GM12878 (cell line): ENCODE measurements around the gene RNF113B. TPM values are rescaled to one million over a fixed set of nuclear protein-coding genes. Genes with fewer than 3 reads are reported as not detected.

Source experiments
- ATAC-seq: fragments of 200-7000 bp; cut with Tn5 transposase; 3 replicates; pipeline ENCODE4 v1.9.1; 2020; ENCODE audit warnings: mild to moderate bottlenecking, moderate library complexity
- BruUV-seq: library from RNA; stranded (reverse); fragments of 400-500 nt; replicated peaks from 2 replicates; lab custom pipeline; 2021; lab: Mats Ljungman, UMichigan
- CTCF ChIA-PET: fragments of 300-600 bp; sonication (Branson Sonifier 250); formaldehyde crosslinking; extraction: SDS; loops from one replicate; lab custom pipeline; 2021; ENCODE audit warnings: inconsistent platforms; lab: Yijun Ruan, JAX
- POLR2A ChIA-PET: fragments of 350-600 bp; formaldehyde crosslinking; extraction: SDS; loops from one replicate; lab custom pipeline; 2021; ENCODE audit warnings: inconsistent platforms; lab: Charles Lee
- RAD21 ChIA-PET: fragments of 300-600 bp; sonication (Branson Sonifier 250); formaldehyde crosslinking; loops from one replicate; lab custom pipeline; 2023; ENCODE audit warnings: antibody characterized with exemption; ENCODE audit not compliant: unreplicated experiment; lab: Charles Lee
- SMC1A ChIA-PET: fragments of 300-600 bp; sonication (Branson Sonifier 250); formaldehyde crosslinking; loops from one replicate; lab custom pipeline; 2023; ENCODE audit not compliant: unreplicated experiment, uncharacterized antibody; lab: Charles Lee
- DNase-seq: peaks from one replicate; pipeline ENCODE4 v3.0.0-alpha.2; 2011; ENCODE audit warnings: low read depth, low spot score
- FAIRE-seq: peaks from 3 replicates; lab custom pipeline; 2011; peaks lifted over from hg19 to GRCh38; lab: Jason Lieb, UNC
- H2AFZ ChIP-seq: 2 replicates; pipeline ENCODE4 v1.6.0; 2011; ENCODE audit warnings: low read depth, low read length, control low read depth; ENCODE audit not compliant: control insufficient read depth
- H3K27ac ChIP-seq: 2 replicates; pipeline ENCODE4 v1.5.1; 2011; ENCODE audit warnings: control low read depth; ENCODE audit not compliant: control insufficient read depth, insufficient read depth
- H3K27me3 ChIP-seq, 2 experiments: replicated peaks in 1 of 2; 2 replicates each; pipeline versions ENCODE4 v1.6.0 to v1.6.1; 2011; ENCODE audit warnings: low read length in 1 of 2; ENCODE audit not compliant: control insufficient read depth in 2 of 2, insufficient read depth in 2 of 2
- H3K36me3 ChIP-seq, 2 experiments: 2 replicates each; pipeline ENCODE4 v1.5.1; 2011; ENCODE audit warnings: low read length in 1 of 2; ENCODE audit not compliant: control insufficient read depth in 2 of 2, insufficient read depth in 2 of 2
- H3K4me1 ChIP-seq: 2 replicates; pipeline ENCODE4 v1.6.1; 2011; ENCODE audit warnings: mild to moderate bottlenecking, low read length, moderate library complexity, mixed read lengths; ENCODE audit not compliant: control insufficient read depth, insufficient read depth
- H3K4me2 ChIP-seq: 2 replicates; pipeline ENCODE4 v1.6.0; 2011; ENCODE audit warnings: control low read depth; ENCODE audit not compliant: control insufficient read depth, insufficient read depth
- H3K4me3 ChIP-seq: fragments of 200-600 bp; sonication (generic); 2 replicates; pipeline ENCODE4 v1.5.1; 2016
- H3K79me2 ChIP-seq: 2 replicates; pipeline ENCODE4 v1.6.0; 2011; ENCODE audit warnings: low read length; ENCODE audit not compliant: control insufficient read depth, insufficient read depth
- H3K9ac ChIP-seq: 2 replicates; pipeline ENCODE4 v1.8.0; 2011; ENCODE audit warnings: low read length, control low read depth, mixed read lengths; ENCODE audit not compliant: control insufficient read depth, insufficient read depth
- H3K9me3 ChIP-seq: replicated peaks from 3 replicates; pipeline ENCODE4 v1.5.1; 2011; ENCODE audit warnings: mild to moderate bottlenecking, low read length; ENCODE audit not compliant: control insufficient read depth, insufficient read depth
- H4K20me1 ChIP-seq: 2 replicates; pipeline ENCODE4 v1.6.0; 2011; ENCODE audit not compliant: control insufficient read depth, insufficient read depth
- CHD4 ChIP-seq: fragments of 200-600 bp; sonication (generic); IDR thresholded peaks from 2 replicates; pipeline ENCODE4 v1.6.1; 2016; ENCODE audit warnings: mild to moderate bottlenecking
- RELB ChIP-seq: fragments of 450-650 bp; IDR thresholded peaks from 2 replicates; pipeline ENCODE4 v1.6.1; 2017; ENCODE audit warnings: low read depth, mild to moderate bottlenecking, moderate library complexity
- SMAD5 ChIP-seq: IDR thresholded peaks from 2 replicates; pipeline ENCODE4 v1.6.1; 2016; ENCODE audit warnings: antibody characterized with exemption, low read depth
- TCF12 ChIP-seq: IDR thresholded peaks from 2 replicates; pipeline ENCODE4 v1.6.1; 2011; ENCODE audit warnings: low read depth, mild to moderate bottlenecking, low read length
- WGBS: methylation state at CpG from one replicate; pipeline ENCODE4 v1.1.6; 2016; ENCODE audit warnings: low lambda C conversion rate; ENCODE audit not compliant: insufficient replicate concordance, insufficient coverage; ENCODE audit errors: missing lambda C conversion rate; 5-methylcytosine and 5-hydroxymethylcytosine counted together
- in situ Hi-C: fragments of 300-500 bp; cut with MboI; formaldehyde crosslinking; loops from 9 replicates; pipeline ENCODE4 v1.14.3; 2018; ENCODE audit warnings: mixed read lengths
- intact Hi-C: fragments of 100-400 bp; cut with micrococcal nuclease; formaldehyde crosslinking; loops from one replicate; pipeline ENCODE4 v1.14.2; 2022; ENCODE audit not compliant: unreplicated experiment
- polyA plus RNA-seq, 11 experiments: library from polyadenylated mRNA; depleted of rRNA in 4 of 11; unstranded in 6 of 11; stranded (reverse) in 5 of 11; fragments of >200 nt; fragmentation: Nextera tagmentation in 4 of 11; fragmentation: Illumina TruSeq in 1 of 11; extraction: Ambion mirVana in 4 of 11; extraction: Trizol in 1 of 11; gene quantifications; 1 replicate in 1 of 11; 2 replicates in 10 of 11; pipeline versions ENCODE4 v1.2.1 to v1.2.3, GENCODE V29; 2011 to 2016; ENCODE audit warnings: inconsistent platforms in 2 of 11, missing spikeins in 2 of 11, low read depth in 1 of 11
- total RNA-seq, 4 experiments: library from RNA; depleted of rRNA in 3 of 4; stranded (reverse); fragments of >200 nt in 3 of 4; fragmentation: Illumina TruSeq in 1 of 4; extraction: Trizol in 1 of 4; gene quantifications; 2 replicates each; pipeline versions ENCODE4 v1.2.1 to v1.2.3, GENCODE V29; 2013 to 2021

The RNF113B gene
- total and polyA plus RNA-seq, 10 of the 15 experiments (the other 5 are each of a cell fraction or from before 2014, with no cell fraction given) = not detected

GRCh38 chr13:98226496-98226895 lies 49.4 kb upstream of the RNF113B start:
- BruUV-seq = no TSS peak
- Histone ChIP-seq H4K20me1 (no peaks in the 10 kb centered on the region), H3K36me3 (no peaks in the 10 kb centered on the region), H3K4me3 (no peak overlapping the region), H3K27ac (no peak overlapping the region), H3K9me3 (no peaks in the 10 kb centered on the region; the same call in 2 of the 3 replicates), H2AFZ (no peak overlapping the region), H3K4me1 (no peaks in the 10 kb centered on the region), H3K4me2 (no peak overlapping the region), H3K9ac (no peak overlapping the region), H3K79me2 (no peaks in the 10 kb centered on the region), H3K27me3 (no peaks in the 10 kb centered on the region)
- ChIA-PET CTCF (interaction anchor here (0.7 kb wide), 1 partner anchor 16 kb away, joined by 5 read pairs; no protein-coding TSS in a partner anchor), SMC1A (interaction anchor here (1.6 to 3.6 kb wide), 2 partner anchors 9 to 10 kb away, joined by 4 to 15 read pairs; no protein-coding TSS in a partner anchor), POLR2A (interaction anchor here (0.9 kb wide), 1 partner anchor 80 kb away, joined by 4 read pairs; no protein-coding TSS in a partner anchor), RAD21 (no interaction called here)
- DNase-seq (no peak), FAIRE-seq (no peak), ATAC-seq (no peak)
- in situ Hi-C loops (no loop called here), intact Hi-C loops (no loop called here)
- no peak for TF ChIP-seq TCF12
- no peak for TF ChIP-seq CHD4
- TF ChIP-seq SMAD5 = no peak
- no peak for TF ChIP-seq RELB
- whole genome bisulfite sequencing = 10% methylated on average over 5 of the region's 5 CpGs
